Activated naive CD4-positive, alpha-beta T cell treated with anti-CD3 and anti-CD28 coated beads, Interleukin-2, amount 50 U/mL, for 16 hours (primary cell): ENCODE measurements around the gene GCAT.

Experiments used
- DNase-seq: peaks from one replicate; pipeline ENCODE4 v3.0.0-alpha.2; 2020

The GCAT gene

GRCh38 chr22:37846433-37846832 is 38.7 kb downstream of the GCAT start:
- no peak for DNase-seq

GRCh38 chr22:37848587-37849088 is 40.9 kb downstream of the GCAT start:
- peak; percentile 18 for DNase-seq

GRCh38 chr22:37849089-37849751 is 41.5 kb downstream of the GCAT start, which contains the start of gene EIF3L:
TSS of gene EIF3L (plus strand) at chr22:37849419. CDS start at chr22:37849450, 31 bp downstream.
- DNase-seq = peak; percentile 90

DNA sequence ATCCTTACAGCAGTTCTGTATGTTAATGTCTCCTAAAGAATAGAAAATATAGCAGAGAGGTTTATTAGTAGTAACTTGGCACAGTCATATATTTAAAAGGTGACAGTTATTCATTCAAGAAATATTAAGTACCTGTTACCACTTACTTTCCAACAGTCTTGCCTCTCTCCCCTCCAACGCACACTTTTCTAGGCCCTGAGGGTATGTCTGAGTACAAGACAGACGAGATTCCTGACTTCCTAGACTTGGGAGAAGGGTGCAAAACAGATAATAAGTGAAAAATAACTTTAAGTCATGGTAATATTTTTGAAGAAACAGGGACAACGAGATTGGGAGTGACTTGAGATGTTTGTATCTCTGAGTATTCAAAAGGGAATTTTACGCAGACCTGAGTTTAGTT is 43.1 kb downstream of the GCAT start:
- DNase-seq = no peak

GRCh38 chr22:37852418-37852817 is 44.7 kb downstream of the GCAT start:
- no peak for DNase-seq

- no peak for DNase-seq
These were observed 47.2 kb downstream of the GCAT start for GRCh38 chr22:37854946-37855345.

- DNase-seq = no peak
These were observed 47.7 kb downstream of the GCAT start for GRCh38 chr22:37855462-37855861.

- no peak for DNase-seq
These were observed 53.2 kb downstream of the GCAT start for GRCh38 chr22:37860796-37861421.

- DNase-seq = no peak
These were observed 55.0 kb downstream of the GCAT start for GRCh38 chr22:37862570-37863325.

DNA sequence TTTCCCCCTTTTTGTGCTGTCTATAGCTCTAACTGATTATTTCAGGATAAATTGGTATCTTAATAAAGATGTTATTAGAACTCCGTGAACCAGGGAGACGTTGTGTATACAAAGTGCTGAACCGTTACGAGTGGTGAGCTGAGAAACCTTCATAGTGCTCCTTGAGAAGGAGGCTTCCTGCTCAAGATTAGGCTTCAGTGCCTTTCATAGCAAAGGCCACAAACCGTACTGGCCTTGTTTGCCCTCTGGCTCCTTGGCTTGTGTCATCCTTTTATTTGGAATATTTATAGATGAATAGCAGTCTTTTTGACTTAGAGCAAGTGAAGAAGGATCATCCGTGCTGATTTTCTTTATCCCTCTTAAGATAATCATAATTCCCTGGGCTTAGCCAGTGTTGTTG is 57.8 kb downstream of the GCAT start:
- DNase-seq = no peak
